GM21447 (cell line): ENCODE measurements around the gene PIGQ.

Experiments
- ATAC-seq: cut with Tn5 transposase; IDR thresholded peaks from one replicate; pipeline ENCODE4 v1.9.1; 2021; ENCODE audit not compliant: unreplicated experiment

PIGQ gene

GRCh38 chr16:554640-555365, 15.0 kb upstream of the PIGQ start:
- ATAC-seq: no peak

- ATAC-seq: no peak
Observed at GRCh38 chr16:555528-556473, 14.0 kb upstream of the PIGQ start.

- no peak for ATAC-seq
Observed at GRCh38 chr16:556474-557173, 13.1 kb upstream of the PIGQ start.

- ATAC-seq: no peak
Observed at GRCh38 chr16:557463-558297, 12.1 kb upstream of the PIGQ start.

- ATAC-seq: no peak
Observed at GRCh38 chr16:558298-559020, 11.3 kb upstream of the PIGQ start.

GRCh38 chr16:559021-559380, 10.8 kb upstream of the PIGQ start:
- ATAC-seq: no peak

- ATAC-seq: no peak
Observed at GRCh38 chr16:559411-560203, 10.2 kb upstream of the PIGQ start.

- ATAC-seq: no peak
Observed at GRCh38 chr16:560204-560700, 9.5 kb upstream of the PIGQ start, which contains the start of gene PRR35. Gene PRR35 (plus strand): TSS chr16:560394. CDS start chr16:563295, 2,901 bp downstream.

GRCh38 chr16:560701-561412, 8.9 kb upstream of the PIGQ start:
- ATAC-seq: no peak

GRCh38 chr16:561413-561794, 8.4 kb upstream of the PIGQ start:
- ATAC-seq: no peak

GRCh38 chr16:561957-562938, 7.5 kb upstream of the PIGQ start:
- no peak for ATAC-seq

- ATAC-seq: no peak
Observed at GRCh38 chr16:563072-563644, 6.6 kb upstream of the PIGQ start.

GRCh38 chr16:564690-565418, 4.9 kb upstream of the PIGQ start:
- ATAC-seq: no peak

GRCh38 chr16:565419-566330, 4.1 kb upstream of the PIGQ start:
- ATAC-seq: no peak
